KMS-11 (cell line): ENCODE measurements around the gene LINGO1.

ENCODE experiments used
- H2AFZ ChIP-seq: fragments of 200-600 bp; sonication (generic); 2 replicates; pipeline ENCODE4 v1.6.1; 2016; ENCODE audit warnings: antibody characterized with exemption, mixed run types, low read depth
- H3K27ac ChIP-seq: fragments of 200-600 bp; sonication (generic); 2 replicates; pipeline ENCODE4 v1.6.1; 2016; ENCODE audit warnings: mild to moderate bottlenecking, mixed run types
- H3K27me3 ChIP-seq: fragments of 200-600 bp; sonication (generic); 2 replicates; pipeline ENCODE4 v1.6.1; 2017; ENCODE audit warnings: mild to moderate bottlenecking, low read depth, mixed run types, moderate library complexity; ENCODE audit not compliant: insufficient read depth
- H3K36me3 ChIP-seq: fragments of 200-600 bp; sonication (generic); 2 replicates; pipeline ENCODE4 v1.6.1; 2017; ENCODE audit warnings: mild to moderate bottlenecking, mixed run types; ENCODE audit not compliant: insufficient read depth
- H3K4me1 ChIP-seq: fragments of 200-600 bp; sonication (generic); 2 replicates; pipeline ENCODE4 v1.6.1; 2016; ENCODE audit warnings: mild to moderate bottlenecking, low read depth, mixed run types; ENCODE audit not compliant: poor library complexity, severe bottlenecking
- H3K4me2 ChIP-seq: fragments of 200-600 bp; sonication (generic); 2 replicates; pipeline ENCODE4 v1.7.0; 2016; ENCODE audit warnings: mild to moderate bottlenecking, mixed run types
- H3K4me3 ChIP-seq: fragments of 200-600 bp; sonication (generic); IDR thresholded peaks from 2 replicates; pipeline ENCODE4 v1.6.1; 2017; ENCODE audit warnings: low read depth, low read length, mixed read lengths; ENCODE audit not compliant: insufficient read depth
- H3K79me2 ChIP-seq: fragments of 200-600 bp; sonication (generic); 2 replicates; pipeline ENCODE4 v1.6.1; 2016; ENCODE audit warnings: low read depth, mixed run types; ENCODE audit not compliant: insufficient read depth
- H3K9ac ChIP-seq: fragments of 200-600 bp; sonication (generic); 2 replicates; pipeline ENCODE4 v1.6.1; 2016; ENCODE audit warnings: mild to moderate bottlenecking, mixed run types
- H4K20me1 ChIP-seq: fragments of 200-600 bp; sonication (generic); 2 replicates; pipeline ENCODE4 v1.6.1; 2016; ENCODE audit warnings: mild to moderate bottlenecking, mixed run types; ENCODE audit not compliant: insufficient read depth
- CTCF ChIP-seq: fragments of 200-600 bp; sonication (generic); conservative IDR thresholded peaks from 2 replicates; pipeline ENCODE4 v1.6.1; 2017; ENCODE audit warnings: low read depth, mild to moderate bottlenecking, antibody characterized with exemption, low read length, moderate library complexity, mixed read lengths

The LINGO1 gene

DNA sequence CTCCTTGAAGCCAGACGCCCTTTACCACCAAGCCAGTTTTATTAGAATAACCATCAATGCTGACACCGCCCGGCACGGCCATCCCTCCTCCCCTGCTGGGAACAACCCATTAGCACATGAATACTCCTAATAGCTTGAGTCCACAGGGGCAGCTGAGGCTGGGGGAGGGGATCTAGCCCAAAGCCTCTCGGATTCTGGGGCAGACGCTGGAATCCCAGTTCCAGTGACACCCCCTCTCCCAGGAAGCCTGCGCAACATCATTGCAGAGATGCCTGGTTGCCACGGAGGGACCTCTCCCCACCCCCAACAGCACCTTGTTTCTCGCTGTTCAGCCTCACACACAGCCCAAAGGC is 1.2 kb upstream of the LINGO1 start:
- H3K4me3 ChIP-seq: no peak overlapping the region
- H3K36me3 ChIP-seq: no peaks in the 10 kb centered on the region
- peak overlapping the region; percentile 81; the same call in 1 of the 2 replicates for H2AFZ ChIP-seq
- H3K4me2 ChIP-seq: peak overlapping the region; percentile 48; the same call in 1 of the 2 replicates
- H3K4me1 ChIP-seq: no peaks in the 10 kb centered on the region
- H3K27me3 ChIP-seq: peaks cover 59% of the 10 kb centered on the region
- H3K27ac ChIP-seq: no peak overlapping the region
- no peak for TF ChIP-seq CTCF
- no peaks in the 10 kb centered on the region for H4K20me1 ChIP-seq
- no peak overlapping the region for H3K9ac ChIP-seq
- H3K79me2 ChIP-seq: no peaks in the 10 kb centered on the region

- no peaks in the 10 kb centered on the region for H3K4me1 ChIP-seq
- H3K27ac ChIP-seq: no peak overlapping the region
- H3K4me3 ChIP-seq: no peak overlapping the region
- no peaks in the 10 kb centered on the region for H4K20me1 ChIP-seq
- peak; percentile 89 for TF ChIP-seq CTCF
- H3K36me3 ChIP-seq: no peaks in the 10 kb centered on the region
- peak overlapping the region; percentile 48; the same call in 1 of the 2 replicates for H3K4me2 ChIP-seq
- H2AFZ ChIP-seq: peak overlapping the region; percentile 81
- no peaks in the 10 kb centered on the region for H3K79me2 ChIP-seq
- no peak overlapping the region for H3K9ac ChIP-seq
- H3K27me3 ChIP-seq: peaks cover 62% of the 10 kb centered on the region
Measured at GRCh38 chr15:77633134-77633912, 611 bp upstream of the LINGO1 start.

- Histone ChIP-seq H3K9ac (no peak overlapping the region), H3K4me1 (no peaks in the 10 kb centered on the region), H3K4me2 (no peak overlapping the region), H3K27me3 (peaks cover 62% of the 10 kb centered on the region), H4K20me1 (no peaks in the 10 kb centered on the region), H3K36me3 (no peaks in the 10 kb centered on the region), H2AFZ (no peak overlapping the region), H3K27ac (no peak overlapping the region), H3K4me3 (no peak overlapping the region), H3K79me2 (no peaks in the 10 kb centered on the region)
- no peak for TF ChIP-seq CTCF
Measured at GRCh38 chr15:77631745-77632533, 773 bp downstream of the LINGO1 start.

DNA sequence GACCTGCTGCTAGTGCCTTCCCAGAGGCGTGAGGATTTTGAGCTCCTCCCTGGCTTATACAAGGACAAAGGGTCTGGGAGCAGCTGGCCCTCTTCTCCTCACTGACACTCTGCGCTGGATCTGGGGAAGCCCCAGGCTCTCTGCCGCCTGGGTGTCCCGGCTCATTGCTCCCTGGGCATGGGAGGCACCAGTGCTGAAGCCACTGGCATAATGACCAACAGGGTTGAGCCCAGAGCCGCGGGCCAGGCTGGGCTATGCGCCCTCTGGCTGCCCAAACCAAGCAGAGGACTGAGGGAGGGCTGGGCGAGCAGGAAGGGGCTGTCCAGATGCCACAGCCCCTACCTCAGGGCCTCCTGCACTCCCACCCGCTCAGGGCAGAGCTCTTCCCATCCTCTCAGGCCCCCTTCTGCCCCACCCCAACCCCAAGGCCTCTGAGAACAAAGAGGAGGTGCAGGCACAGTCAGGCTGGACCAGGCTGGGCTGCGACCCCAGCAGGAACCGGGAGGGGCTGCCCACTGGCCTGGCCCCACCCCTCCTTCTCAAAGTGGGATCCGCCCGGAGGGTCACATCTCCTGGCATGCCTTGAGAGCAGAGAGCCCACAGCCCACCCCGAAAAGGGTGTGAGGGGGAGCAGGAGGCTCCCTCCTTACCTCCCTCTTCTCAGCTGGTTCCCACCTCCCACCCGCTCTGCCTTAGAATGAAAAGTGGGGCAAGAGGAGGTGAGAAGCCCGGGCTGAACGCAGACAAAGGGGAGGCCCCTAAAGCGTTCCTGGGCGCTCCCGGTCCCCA is 1.6 kb downstream of the LINGO1 start:
- Histone ChIP-seq H3K79me2 (no peaks in the 10 kb centered on the region), H4K20me1 (no peaks in the 10 kb centered on the region), H3K4me3 (no peak overlapping the region), H3K4me1 (no peaks in the 10 kb centered on the region), H3K27me3 (peaks cover 63% of the 10 kb centered on the region; the same call in 1 of the 2 replicates), H2AFZ (no peak overlapping the region), H3K9ac (no peak overlapping the region), H3K4me2 (no peak overlapping the region), H3K36me3 (no peaks in the 10 kb centered on the region), H3K27ac (no peak overlapping the region)
- TF ChIP-seq CTCF: no peak
